GM18858 (cell line): ENCODE data around the gene SACM1L.
"Not testable (repeated sequence)": the region's sequence is repeated elsewhere in the genome, so short reads cannot be mapped to it uniquely, and the experiment has no call there.

Experiments used
- ATAC-seq: cut with Tn5 transposase; IDR thresholded peaks from one replicate; pipeline ENCODE4 v1.9.1; 2021; ENCODE audit not compliant: unreplicated experiment

SACM1L gene

DNA sequence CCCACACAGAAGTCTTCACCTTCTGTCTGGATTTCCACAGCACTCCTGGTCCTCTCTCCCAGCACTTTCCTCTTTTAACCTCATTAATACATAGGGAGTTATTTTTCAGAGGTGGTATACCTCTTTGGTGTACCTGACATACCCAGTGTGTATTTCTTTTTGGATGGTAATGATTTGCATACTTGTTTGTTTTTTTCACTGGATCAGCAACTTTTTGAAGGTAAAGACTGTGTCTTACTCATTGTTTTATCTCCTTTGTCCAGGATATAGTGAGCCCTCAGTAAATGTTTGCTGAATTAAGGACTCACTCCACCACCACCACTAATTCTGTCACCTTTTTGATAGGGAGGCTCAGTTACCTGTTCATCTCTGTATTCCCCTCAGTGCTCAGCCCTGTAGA is 52.1 kb downstream of the SACM1L start:
- no peak for ATAC-seq

DNA sequence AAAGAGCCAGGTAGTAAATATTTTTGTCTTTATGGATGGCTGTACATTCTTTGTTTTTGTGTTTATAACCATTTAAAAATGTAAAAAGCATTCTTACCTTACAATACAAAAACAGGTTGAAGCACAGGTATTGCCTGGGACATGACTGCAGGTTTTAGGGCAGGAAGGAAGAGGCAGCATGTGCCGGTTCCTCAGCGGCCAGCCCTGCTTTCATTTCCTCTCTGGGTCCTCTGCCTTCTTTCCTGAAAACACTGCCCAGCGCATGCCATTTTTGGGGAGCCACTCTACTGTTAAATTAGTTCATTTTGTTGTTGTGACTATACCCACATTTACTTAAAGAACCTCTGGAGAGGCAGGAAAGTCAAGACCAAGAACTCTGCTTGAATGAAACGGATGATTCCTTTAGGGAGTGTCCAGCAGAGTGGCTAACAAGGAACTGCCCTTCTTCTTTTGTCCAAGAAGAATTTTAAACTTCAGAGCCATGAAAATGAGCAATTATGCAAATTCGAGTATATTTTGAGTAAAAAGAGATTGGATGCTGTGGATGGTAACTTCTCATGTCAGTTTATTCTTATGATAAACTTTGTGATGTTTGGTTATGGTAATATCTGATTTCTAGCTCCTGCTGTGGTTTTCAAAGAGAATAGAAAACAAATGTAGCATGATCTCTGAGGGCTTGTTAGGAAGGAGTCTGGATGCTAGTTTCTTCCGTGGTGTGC is 52.7 kb downstream of the SACM1L start:
- no peak for ATAC-seq

DNA sequence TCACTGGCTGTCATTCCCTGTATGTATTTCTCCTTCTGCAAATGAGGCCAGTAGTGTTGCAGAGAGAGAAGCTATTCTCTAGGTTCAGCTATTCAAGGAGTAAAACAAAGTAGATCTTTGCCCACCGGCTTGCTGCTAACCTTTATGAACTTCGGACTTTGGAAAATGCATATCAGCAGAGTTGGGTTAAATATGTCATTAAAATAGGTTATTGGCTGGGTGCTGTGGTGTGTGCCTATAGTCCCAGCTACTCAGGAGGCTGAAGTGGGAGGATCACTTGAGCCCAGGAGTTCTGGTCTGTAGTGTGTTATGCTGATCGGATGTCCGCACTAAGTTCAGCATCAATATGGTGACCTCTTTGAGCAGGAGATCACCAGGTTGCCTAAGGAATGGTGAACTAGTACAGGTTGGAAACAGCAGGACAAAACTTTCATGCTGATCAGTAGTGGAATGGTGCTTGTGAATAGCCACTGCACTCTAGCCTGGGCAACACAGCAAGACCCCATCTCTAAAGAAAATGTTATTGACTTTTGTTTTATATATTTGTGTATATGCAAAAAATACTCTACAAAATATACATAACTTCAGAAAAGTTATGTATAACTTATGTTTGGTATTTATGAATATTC is 53.4 kb downstream of the SACM1L start:
- no peak for ATAC-seq

- no peak for ATAC-seq
Measured at GRCh38 chr3:45746165-45746776, 57.1 kb downstream of the SACM1L start.

- ATAC-seq: no peak
Measured at GRCh38 chr3:45746777-45747622, 57.8 kb downstream of the SACM1L start.

DNA sequence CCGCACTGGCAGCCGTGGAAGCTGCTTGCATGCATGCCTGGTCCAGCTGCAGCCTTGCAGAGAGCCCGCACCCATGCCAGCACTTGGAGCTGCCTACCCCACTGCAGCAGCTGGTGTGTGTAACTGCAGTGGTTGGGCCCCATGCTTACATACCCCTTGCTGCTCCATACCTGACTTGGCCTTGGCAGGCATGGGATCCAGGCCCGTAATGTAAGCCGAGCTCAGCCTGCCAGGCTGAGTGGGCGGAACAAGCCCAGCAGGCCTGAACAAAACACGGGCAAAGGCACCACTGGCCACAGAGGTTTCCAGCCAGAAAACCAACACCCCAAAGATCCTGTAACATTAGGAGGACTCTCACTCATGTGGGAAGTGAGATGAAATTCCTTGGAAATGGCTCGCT is 58.9 kb downstream of the SACM1L start:
- ATAC-seq: no peak

GRCh38 chr3:45749036-45749600 is 59.9 kb downstream of the SACM1L start:
- not testable (repeated sequence) for ATAC-seq

GRCh38 chr3:45749880-45750279 is 60.7 kb downstream of the SACM1L start:
- no peak for ATAC-seq

- ATAC-seq: no peak
Measured at GRCh38 chr3:45751537-45752242, 62.5 kb downstream of the SACM1L start.

DNA sequence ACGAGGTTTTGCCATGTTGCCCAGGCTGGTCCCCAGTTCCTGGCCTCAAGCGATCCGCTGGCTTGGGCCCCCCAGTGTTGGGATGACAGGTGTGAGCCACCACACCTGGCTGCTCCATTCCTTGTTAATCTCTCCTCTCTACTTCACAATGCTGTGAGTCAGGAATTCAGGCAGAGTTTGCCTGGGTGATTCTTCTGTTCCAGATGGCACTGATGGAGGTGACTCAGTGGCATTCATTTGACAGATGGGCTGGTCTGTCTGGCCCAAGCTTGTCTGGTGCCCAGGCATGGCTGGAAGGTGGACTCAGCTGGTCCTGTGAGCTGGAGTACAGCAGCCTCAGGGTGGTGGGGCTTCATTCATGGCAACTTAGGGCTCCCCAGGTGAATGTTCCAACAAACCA is 63.9 kb downstream of the SACM1L start:
- no peak for ATAC-seq

DNA sequence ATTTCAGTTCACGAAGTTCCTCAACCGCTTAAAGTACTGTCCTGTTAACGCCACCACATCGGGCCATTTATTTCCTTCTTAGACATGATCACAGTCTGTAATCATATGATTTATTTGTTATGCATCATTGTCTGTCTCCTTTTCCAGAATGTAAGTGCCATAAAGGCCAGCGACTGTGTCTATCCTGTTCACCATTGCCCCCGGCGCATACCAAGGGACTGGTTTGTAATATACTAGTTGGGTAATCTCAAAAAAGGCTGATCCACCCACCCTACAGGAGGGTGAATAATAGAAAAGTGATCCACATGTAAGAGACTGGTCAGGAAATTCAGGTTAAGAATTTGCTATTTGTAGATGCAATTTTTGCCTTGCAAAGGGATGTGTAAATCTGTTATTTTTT is 65.3 kb downstream of the SACM1L start:
- no peak for ATAC-seq

DNA sequence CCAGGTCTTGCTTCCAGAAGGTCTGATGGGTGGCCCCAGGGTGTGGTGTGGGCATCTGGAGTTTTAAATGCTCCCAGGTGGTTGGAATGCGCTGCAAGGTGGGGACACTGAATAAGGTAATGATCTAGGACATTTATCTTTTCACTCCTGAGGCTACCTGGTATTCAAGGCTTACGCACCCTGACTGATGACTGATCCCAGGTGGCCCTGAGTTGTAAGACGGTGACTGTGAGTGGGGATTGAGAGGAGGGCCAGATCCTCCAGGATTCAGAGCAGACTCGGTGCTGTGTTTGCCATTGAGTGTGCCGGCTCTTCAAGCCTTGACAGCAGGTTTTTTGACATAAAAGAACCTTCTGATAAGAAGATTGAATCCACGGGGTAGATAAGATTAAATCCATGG is 66.9 kb downstream of the SACM1L start:
- ATAC-seq: no peak

DNA sequence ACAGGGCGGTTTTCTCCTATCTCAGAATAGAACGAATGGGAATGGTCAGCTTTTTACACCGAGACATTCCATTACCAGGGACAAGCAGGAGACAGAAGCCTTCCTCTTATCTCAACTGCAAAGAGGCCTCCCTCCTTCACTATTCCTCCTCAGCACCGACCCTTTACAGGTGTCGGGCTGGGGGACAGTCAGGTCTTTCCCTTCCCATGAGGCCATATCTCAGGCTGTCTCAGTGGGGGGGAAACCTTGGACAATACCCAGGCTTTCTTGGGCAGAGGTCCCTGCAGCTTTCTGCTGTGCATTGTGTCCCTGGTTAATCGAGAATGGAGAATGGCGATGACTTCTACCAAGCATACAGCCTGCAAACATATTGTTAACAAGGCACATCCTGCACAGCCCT is 67.9 kb downstream of the SACM1L start:
- ATAC-seq: not testable (repeated sequence)

DNA sequence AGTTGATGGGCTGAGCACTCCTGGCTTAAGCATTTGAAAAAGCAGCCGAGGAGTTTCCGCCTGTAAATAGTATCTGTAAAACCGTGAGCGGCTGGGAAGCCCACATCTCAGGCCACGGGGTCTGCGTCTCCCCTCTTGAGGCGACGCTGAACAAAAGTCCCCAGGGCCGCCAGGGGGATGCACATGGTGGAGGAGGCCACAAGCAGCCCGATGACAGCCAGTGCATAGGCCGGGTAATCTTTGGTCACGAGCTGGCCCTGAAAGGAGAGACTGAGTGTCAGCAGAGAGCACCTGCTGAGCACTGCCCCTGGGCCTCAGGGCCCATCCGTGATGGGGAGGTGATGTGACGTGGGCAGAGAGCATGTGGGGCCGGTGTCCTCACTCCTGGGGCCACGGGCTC is 69.7 kb downstream of the SACM1L start:
- ATAC-seq: no peak

GRCh38 chr3:45759851-45760250 is 70.7 kb downstream of the SACM1L start:
- ATAC-seq: no peak

GRCh38 chr3:45760878-45761711 is 71.9 kb downstream of the SACM1L start:
- ATAC-seq: no peak

DNA sequence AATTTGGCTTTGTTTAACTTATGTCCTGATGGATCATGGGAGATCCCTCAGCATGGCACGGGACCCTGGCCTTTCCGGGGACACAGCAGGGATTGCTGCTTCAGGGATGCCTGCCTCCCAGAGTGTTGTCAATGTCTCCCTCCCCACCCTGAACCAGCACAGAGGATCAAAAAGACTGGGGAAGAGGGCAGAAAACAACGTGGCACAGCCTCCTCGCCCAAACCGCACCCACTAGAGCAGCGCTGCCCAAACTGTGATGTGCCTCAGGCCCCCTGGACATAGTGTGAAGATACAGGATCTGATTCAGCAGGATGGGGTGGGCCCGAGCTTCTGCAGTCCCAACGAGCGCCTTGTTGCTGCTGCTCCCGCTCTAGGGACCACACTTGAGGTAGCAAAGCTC is 72.6 kb downstream of the SACM1L start:
- ATAC-seq: no peak

DNA sequence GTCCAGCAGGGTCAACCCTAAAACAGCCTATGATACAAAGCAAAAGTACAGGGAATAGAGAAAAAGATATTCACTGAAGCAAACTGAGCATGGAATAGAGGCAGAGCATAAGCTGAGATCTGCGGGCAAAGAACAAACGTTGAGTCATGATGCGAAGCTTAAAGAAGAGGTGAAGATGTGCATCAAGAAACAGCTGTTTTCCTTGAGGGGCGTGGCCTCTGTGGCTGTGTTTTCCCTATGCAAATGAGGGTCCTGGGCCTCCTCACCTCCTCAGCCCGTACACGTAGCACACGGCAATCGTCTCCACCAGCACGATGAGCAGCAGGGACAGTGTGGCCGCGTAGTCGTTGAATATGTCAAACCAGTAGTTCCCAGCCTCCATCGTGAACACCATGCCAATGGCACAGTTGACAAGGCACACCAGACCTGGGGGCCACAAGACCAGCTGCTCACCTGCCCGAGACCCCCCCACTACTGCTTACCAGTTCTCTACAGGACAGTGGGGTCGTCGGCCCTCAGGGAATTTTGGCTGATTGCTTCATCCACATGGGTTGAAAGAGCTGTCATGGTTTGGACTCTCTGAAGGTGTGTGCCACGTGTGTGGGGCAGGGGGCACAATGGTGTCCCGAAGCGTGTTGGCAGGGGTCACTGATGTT is 73.6 kb downstream of the SACM1L start:
- ATAC-seq: no peak

DNA sequence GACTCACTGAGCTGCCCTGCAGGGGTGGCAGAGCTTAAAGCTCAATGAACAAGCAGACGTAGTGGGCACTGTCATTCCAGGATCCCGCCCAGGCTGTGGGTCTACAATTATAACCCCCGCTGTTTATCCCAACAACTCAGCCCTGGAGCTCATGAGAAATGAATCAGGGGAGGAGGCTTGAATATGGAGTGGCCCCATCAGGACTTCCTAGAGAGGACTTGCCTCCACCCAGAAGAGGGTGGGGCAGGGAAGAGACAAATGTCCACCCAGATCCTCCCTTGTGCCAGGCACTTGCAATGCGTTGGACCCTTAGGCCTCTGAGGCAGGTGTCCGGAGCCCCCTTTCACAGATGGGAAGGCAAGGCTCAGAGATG is 74.1 kb downstream of the SACM1L start:
- no peak for ATAC-seq
